ENCODE measurements around the gene ACTRT2.

DNA sequence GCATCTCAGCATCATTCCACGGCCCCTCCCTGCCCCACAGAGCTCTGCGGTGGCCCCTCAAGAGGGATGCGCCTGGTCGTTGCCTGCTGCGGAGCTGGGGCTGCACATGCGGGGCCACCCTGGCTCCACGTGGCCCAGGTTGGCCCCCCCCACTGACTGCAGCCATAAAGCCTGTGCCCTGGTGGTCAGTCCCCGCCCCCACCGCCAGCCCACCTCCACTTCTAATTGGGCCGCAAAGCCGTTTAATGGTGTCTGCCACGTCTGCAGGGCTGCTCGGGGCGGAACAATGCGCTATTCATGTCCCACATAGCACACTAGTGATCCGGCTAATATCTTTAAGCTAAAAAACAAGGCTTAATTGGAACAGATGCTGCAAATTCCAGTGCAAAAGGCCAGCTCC, 33.5 kb upstream of the ACTRT2 start:
- no peak for TF ChIP-seq POLR2A (IDR thresholded peaks at IDR 0.05)
- TF ChIP-seq, protein P1, sequence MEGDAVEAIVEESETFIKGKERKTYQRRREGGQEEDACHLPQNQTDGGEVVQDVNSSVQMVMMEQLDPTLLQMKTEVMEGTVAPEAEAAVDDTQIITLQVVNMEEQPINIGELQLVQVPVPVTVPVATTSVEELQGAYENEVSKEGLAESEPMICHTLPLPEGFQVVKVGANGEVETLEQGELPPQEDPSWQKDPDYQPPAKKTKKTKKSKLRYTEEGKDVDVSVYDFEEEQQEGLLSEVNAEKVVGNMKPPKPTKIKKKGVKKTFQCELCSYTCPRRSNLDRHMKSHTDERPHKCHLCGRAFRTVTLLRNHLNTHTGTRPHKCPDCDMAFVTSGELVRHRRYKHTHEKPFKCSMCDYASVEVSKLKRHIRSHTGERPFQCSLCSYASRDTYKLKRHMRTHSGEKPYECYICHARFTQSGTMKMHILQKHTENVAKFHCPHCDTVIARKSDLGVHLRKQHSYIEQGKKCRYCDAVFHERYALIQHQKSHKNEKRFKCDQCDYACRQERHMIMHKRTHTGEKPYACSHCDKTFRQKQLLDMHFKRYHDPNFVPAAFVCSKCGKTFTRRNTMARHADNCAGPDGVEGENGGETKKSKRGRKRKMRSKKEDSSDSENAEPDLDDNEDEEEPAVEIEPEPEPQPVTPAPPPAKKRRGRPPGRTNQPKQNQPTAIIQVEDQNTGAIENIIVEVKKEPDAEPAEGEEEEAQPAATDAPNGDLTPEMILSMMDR (IDR thresholded peaks at IDR 0.05 in 4 of 5, conservative IDR thresholded peaks at IDR 0.05 in 1 of 5): no peak

All from gastrocnemius medialis (tissue), 4 donors.